Non-pigmented ciliary epithelial cell (primary cell): Measurements from ENCODE around the gene UBE2G1.

Source experiments
- DNase-seq: peaks from one replicate; pipeline ENCODE4 v3.0.0-alpha.2; 2010; ENCODE audit warnings: low read depth

Gene UBE2G1

GRCh38 chr17:4247361-4247970 lies 119.0 kb downstream of the UBE2G1 start:
- no peak for DNase-seq

- no peak for DNase-seq
Observed at GRCh38 chr17:4246674-4247073, 119.8 kb downstream of the UBE2G1 start.

GRCh38 chr17:4241535-4241934 lies 124.9 kb downstream of the UBE2G1 start:
- no peak for DNase-seq

GRCh38 chr17:4236456-4236855 lies 130.0 kb downstream of the UBE2G1 start:
- DNase-seq = no peak

GRCh38 chr17:4235372-4236279 lies 130.8 kb downstream of the UBE2G1 start:
- DNase-seq = no peak

- no peak for DNase-seq
Observed at GRCh38 chr17:4234401-4234800, 132.1 kb downstream of the UBE2G1 start.

GRCh38 chr17:4233668-4234258 lies 132.7 kb downstream of the UBE2G1 start:
- no peak for DNase-seq

- DNase-seq = no peak
Observed at GRCh38 chr17:4232168-4232813, 134.2 kb downstream of the UBE2G1 start.

- peak; percentile 84 for DNase-seq
Observed at GRCh38 chr17:4229627-4230541, 136.6 kb downstream of the UBE2G1 start.

GRCh38 chr17:4221899-4222659 lies 144.4 kb downstream of the UBE2G1 start:
- no peak for DNase-seq

GRCh38 chr17:4221163-4221562 lies 145.3 kb downstream of the UBE2G1 start:
- DNase-seq = no peak

GRCh38 chr17:4220655-4221054 lies 145.8 kb downstream of the UBE2G1 start:
- DNase-seq = no peak
